Smooth muscle cell (in vitro differentiated cells): ENCODE measurements around the gene C19orf67. TPM values are rescaled to one million over a fixed set of nuclear protein-coding genes. Genes with fewer than 3 reads are reported as not detected.
"Not testable (repeated sequence)": the region's sequence is repeated elsewhere in the genome, so short reads cannot be mapped to it uniquely, and the experiment has no call there.

Experiments used
- DNase-seq: peaks from one replicate; lab custom pipeline; 2025; ENCODE audit not compliant: unreplicated experiment; lab: John Stamatoyannopoulos, UW
- H2AFZ ChIP-seq: fragments of 200-600 bp; sonication (generic); 2 replicates; pipeline ENCODE4 v1.6.0; 2016; ENCODE audit warnings: antibody characterized with exemption, low read depth, mild to moderate bottlenecking
- H3F3A ChIP-seq: fragments of 200-600 bp; sonication (generic); 2 replicates; pipeline ENCODE4 v1.6.0; 2017; ENCODE audit warnings: antibody characterized with exemption, low read depth
- H3K27ac ChIP-seq: fragments of 200-600 bp; sonication (generic); 2 replicates; pipeline ENCODE4 v1.5.1; 2016; ENCODE audit warnings: low read depth, mild to moderate bottlenecking
- H3K27me3 ChIP-seq: fragments of 200-600 bp; sonication (generic); 2 replicates; pipeline ENCODE4 v1.6.1; 2016; ENCODE audit warnings: low read depth, mild to moderate bottlenecking
- H3K36me3 ChIP-seq: fragments of 200-600 bp; sonication (generic); 2 replicates; pipeline ENCODE4 v1.5.1; 2016; ENCODE audit warnings: low read depth
- H3K4me1 ChIP-seq: fragments of 200-600 bp; sonication (generic); 2 replicates; pipeline ENCODE4 v1.5.1; 2016; ENCODE audit warnings: low read depth
- H3K4me2 ChIP-seq: fragments of 200-600 bp; sonication (generic); 2 replicates; pipeline ENCODE4 v1.6.0; 2016; ENCODE audit warnings: mild to moderate bottlenecking
- H3K4me3 ChIP-seq: fragments of 200-600 bp; sonication (generic); 2 replicates; pipeline ENCODE4 v1.5.1; 2016; ENCODE audit warnings: mild to moderate bottlenecking
- H3K79me2 ChIP-seq: fragments of 200-600 bp; sonication (generic); 2 replicates; pipeline ENCODE4 v1.6.0; 2016; ENCODE audit warnings: low read depth, mild to moderate bottlenecking
- H3K9ac ChIP-seq: fragments of 200-600 bp; sonication (generic); 2 replicates; pipeline ENCODE4 v1.6.0; 2016; ENCODE audit warnings: low read depth
- H3K9me3 ChIP-seq: fragments of 200-600 bp; sonication (generic); replicated peaks from 2 replicates; pipeline ENCODE4 v1.5.1; 2016; ENCODE audit warnings: low read depth
- H4K20me1 ChIP-seq: fragments of 200-600 bp; sonication (generic); 2 replicates; pipeline ENCODE4 v1.6.0; 2016; ENCODE audit warnings: low read depth
- CTCF ChIP-seq: fragments of 200-600 bp; sonication (generic); IDR thresholded peaks from 2 replicates; pipeline ENCODE4 v1.5.1; 2017; ENCODE audit warnings: borderline replicate concordance, mild to moderate bottlenecking, antibody characterized with exemption; ENCODE audit not compliant: insufficient read depth, poor library complexity, severe bottlenecking
- WGBS: methylation state at CpG from one replicate; pipeline ENCODE4 v1.1.7; 2016; ENCODE audit warnings: low lambda C conversion rate; 5-methylcytosine and 5-hydroxymethylcytosine counted together
- polyA plus RNA-seq: library from polyadenylated mRNA; unstranded; fragments of >200 nt; fragmentation: Nextera tagmentation; extraction: Ambion mirVana; gene quantifications from 2 replicates; pipeline ENCODE4 v1.2.1, GENCODE V29; 2016
- total RNA-seq: library from RNA; depleted of rRNA; stranded (reverse); fragments of >200 nt; gene quantifications from 2 replicates; pipeline ENCODE4 v1.2.3, GENCODE V29; 2014

The C19orf67 gene
- total and polyA plus RNA-seq, 2 experiments from 2014 or later, result 0.49 TPM; not detected in 1

GRCh38 chr19:14053500-14053899 lies 32.1 kb downstream of the C19orf67 start:
- no peak for DNase-seq
- Histone ChIP-seq H2AFZ (no peak overlapping the region), H3K79me2 (no peaks in the 10 kb centered on the region), H3K9me3 (no peaks in the 10 kb centered on the region), H3K4me3 (no peak overlapping the region), H3K4me2 (no peak overlapping the region), H3K27ac (no peak overlapping the region), H3K27me3 (peaks cover 3% of the 10 kb centered on the region), H3F3A (no peaks in the 10 kb centered on the region), H3K9ac (no peak overlapping the region), H3K4me1 (no peaks in the 10 kb centered on the region), H3K36me3 (no peaks in the 10 kb centered on the region), H4K20me1 (no peaks in the 10 kb centered on the region)
- no peak for TF ChIP-seq CTCF
- WGBS, result 100% methylated on average over 11 of the region's 11 CpGs

- H3K36me3 ChIP-seq, result no peaks in the 10 kb centered on the region
- H3F3A ChIP-seq, result no peaks in the 10 kb centered on the region
- no peak overlapping the region for H3K4me2 ChIP-seq
- H3K9ac ChIP-seq, result no peak overlapping the region
- DNase-seq, result no peak
- H3K4me1 ChIP-seq, result no peaks in the 10 kb centered on the region
- 88% methylated on average over 3 of the region's 3 CpGs for WGBS
- no peaks in the 10 kb centered on the region for H3K9me3 ChIP-seq
- H2AFZ ChIP-seq, result no peak overlapping the region
- no peak for TF ChIP-seq CTCF
- H3K27me3 ChIP-seq, result no peaks in the 10 kb centered on the region
- no peak overlapping the region for H3K4me3 ChIP-seq
- no peaks in the 10 kb centered on the region for H4K20me1 ChIP-seq
- H3K27ac ChIP-seq, result no peak overlapping the region
- H3K79me2 ChIP-seq, result no peaks in the 10 kb centered on the region
These were observed 32.6 kb downstream of the C19orf67 start for GRCh38 chr19:14053032-14053431.

GRCh38 chr19:14052470-14052869 lies 33.1 kb downstream of the C19orf67 start:
- TF ChIP-seq CTCF, result no peak
- Histone ChIP-seq H3K79me2 (no peaks in the 10 kb centered on the region), H3K4me2 (no peak overlapping the region), H3K9ac (no peak overlapping the region), H2AFZ (no peak overlapping the region), H3K4me3 (no peak overlapping the region), H3K27me3 (no peaks in the 10 kb centered on the region), H3K36me3 (no peaks in the 10 kb centered on the region), H3K4me1 (no peaks in the 10 kb centered on the region), H3K27ac (no peak overlapping the region), H3K9me3 (no peaks in the 10 kb centered on the region), H3F3A (no peaks in the 10 kb centered on the region), H4K20me1 (no peaks in the 10 kb centered on the region)
- no peak for DNase-seq
- WGBS, result 97% methylated on average over 6 of the region's 6 CpGs

GRCh38 chr19:14051980-14052379 lies 33.6 kb downstream of the C19orf67 start:
- Histone ChIP-seq H3K4me3 (no peak overlapping the region), H3K79me2 (no peaks in the 10 kb centered on the region), H3K4me1 (no peaks in the 10 kb centered on the region), H3K9me3 (no peaks in the 10 kb centered on the region), H3K4me2 (no peak overlapping the region), H3K36me3 (no peaks in the 10 kb centered on the region), H3K27ac (no peak overlapping the region), H3K27me3 (no peaks in the 10 kb centered on the region), H2AFZ (no peak overlapping the region), H3K9ac (no peak overlapping the region), H4K20me1 (no peaks in the 10 kb centered on the region), H3F3A (no peaks in the 10 kb centered on the region)
- no peak for DNase-seq
- TF ChIP-seq CTCF, result no peak
- WGBS, result 91% methylated on average over 6 of the region's 9 CpGs

- WGBS, result 96% methylated on average over 11 of the region's 11 CpGs
- not testable (repeated sequence) for H3K36me3 ChIP-seq, H3K27ac ChIP-seq, H3K79me2 ChIP-seq, H4K20me1 ChIP-seq, H3K4me2 ChIP-seq, H2AFZ ChIP-seq, H3K9me3 ChIP-seq, H3K9ac ChIP-seq, H3K4me1 ChIP-seq, DNase-seq, H3K4me3 ChIP-seq, H3K27me3 ChIP-seq, H3F3A ChIP-seq
These were observed 34.6 kb downstream of the C19orf67 start for GRCh38 chr19:14050961-14051360.
